GM06990 (cell line): ENCODE results near the gene MTRFR.
A peak's percentile ranks its signal among the peaks of the same experiment; 100 is the strongest.

Source experiments
- DNase-seq: peaks from one replicate; pipeline ENCODE4 v3.0.0-alpha.2; 2011; ENCODE audit not compliant: insufficient read length; ENCODE audit errors: extremely low read depth
- H3K27me3 ChIP-seq: replicated peaks from 2 replicates; pipeline ENCODE4 v1.6.0; 2011; ENCODE audit warnings: low read length; ENCODE audit not compliant: control insufficient read depth, insufficient read depth
- H3K36me3 ChIP-seq: 2 replicates; pipeline ENCODE4 v1.5.1; 2011; ENCODE audit warnings: low read length; ENCODE audit not compliant: control insufficient read depth, insufficient read depth
- H3K4me3 ChIP-seq: replicated peaks from 2 replicates; pipeline ENCODE4 v1.5.1; 2011; ENCODE audit warnings: low read depth, mild to moderate bottlenecking, control low read depth, low read length
- CTCF ChIP-seq: IDR thresholded peaks from 2 replicates; pipeline ENCODE4 v1.5.1; 2011; ENCODE audit warnings: low read length, control low read depth, mild to moderate bottlenecking, inconsistent platforms; ENCODE audit not compliant: insufficient read depth, poor library complexity, severe bottlenecking

Gene MTRFR

GRCh38 chr12:123233505-123234308 lies 471 bp downstream of the MTRFR start:
- no peak for TF ChIP-seq CTCF
- Histone ChIP-seq H3K36me3 (no peaks in the 10 kb centered on the region), H3K4me3 (peak overlapping the region; percentile 82), H3K27me3 (no peaks in the 10 kb centered on the region)
- peak; percentile 22 for DNase-seq

GRCh38 chr12:123237646-123238329 lies 4.6 kb downstream of the MTRFR start:
- peak; percentile 63 for DNase-seq
- peaks cover 6% of the 10 kb centered on the region for H3K36me3 ChIP-seq
- no peaks in the 10 kb centered on the region for H3K27me3 ChIP-seq
- TF ChIP-seq CTCF, result peak; percentile 67
- peak overlapping the region; percentile 2; the same call in 1 of the 2 replicates for H3K4me3 ChIP-seq

- Histone ChIP-seq H3K27me3 (no peaks in the 10 kb centered on the region), H3K4me3 (no peak overlapping the region), H3K36me3 (peaks cover 6% of the 10 kb centered on the region)
- DNase-seq, result no peak
- TF ChIP-seq CTCF, result no peak
These were observed 5.1 kb downstream of the MTRFR start for GRCh38 chr12:123238330-123238682.

- Histone ChIP-seq H3K4me3 (no peak overlapping the region), H3K27me3 (no peaks in the 10 kb centered on the region), H3K36me3 (peaks cover 6% of the 10 kb centered on the region)
- DNase-seq, result no peak
- TF ChIP-seq CTCF, result no peak
These were observed 5.7 kb downstream of the MTRFR start for GRCh38 chr12:123238961-123239360.

GRCh38 chr12:123242116-123242904 lies 9.1 kb downstream of the MTRFR start:
- peaks cover 6% of the 10 kb centered on the region for H3K36me3 ChIP-seq
- no peak for DNase-seq
- H3K4me3 ChIP-seq, result no peak overlapping the region
- H3K27me3 ChIP-seq, result no peaks in the 10 kb centered on the region
- no peak for TF ChIP-seq CTCF
